WI38 (cell line): ENCODE measurements around the gene TSPAN2.

ENCODE experiments used
- H3K4me3 ChIP-seq: 2 replicates; pipeline ENCODE4 v1.5.1; 2011; ENCODE audit warnings: low read depth, mild to moderate bottlenecking, control low read depth, low read length
- TF ChIP-seq, protein P1 (sequence below): IDR thresholded peaks from 2 replicates; pipeline ENCODE4 v1.5.1; 2012; ENCODE audit warnings: low read depth, mild to moderate bottlenecking, control low read depth, low read length

The TSPAN2 gene

DNA sequence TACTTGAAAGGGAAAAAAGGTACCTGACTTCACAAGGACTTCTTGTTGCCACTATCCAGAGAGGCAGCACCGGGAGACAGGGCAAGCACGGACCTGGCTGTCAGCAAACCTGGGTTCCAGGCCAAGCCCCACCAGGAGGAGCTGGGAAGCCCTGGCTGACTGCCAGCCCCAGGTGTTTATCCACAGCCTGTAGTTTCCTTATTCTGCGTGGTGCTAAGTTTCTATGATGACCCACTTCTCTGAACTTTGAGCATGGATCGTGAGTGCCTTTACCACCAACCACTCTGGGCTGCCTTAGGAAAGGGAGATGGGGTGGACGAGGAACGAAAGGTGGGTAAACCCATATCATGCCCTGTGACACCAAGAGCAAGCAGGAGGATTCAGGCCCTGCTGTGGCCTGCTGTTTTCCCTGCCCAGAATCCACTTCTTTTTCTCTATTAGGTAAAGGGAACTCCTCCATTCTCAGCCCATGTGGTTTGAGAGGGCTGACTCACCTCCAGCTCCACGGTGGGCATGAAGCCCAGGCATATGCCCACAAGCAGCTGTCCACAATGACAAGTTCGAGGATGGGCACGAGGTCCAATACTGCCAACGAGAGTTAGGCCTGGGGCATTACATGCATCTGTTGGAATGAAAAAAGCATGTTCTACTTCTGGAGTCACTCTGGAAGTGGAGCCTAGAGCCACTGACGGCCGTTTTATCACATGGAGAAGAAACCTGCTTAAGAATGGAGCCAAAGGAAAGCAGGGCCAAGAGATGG lies 20.3 kb downstream of the TSPAN2 start:
- TF ChIP-seq, protein P1, sequence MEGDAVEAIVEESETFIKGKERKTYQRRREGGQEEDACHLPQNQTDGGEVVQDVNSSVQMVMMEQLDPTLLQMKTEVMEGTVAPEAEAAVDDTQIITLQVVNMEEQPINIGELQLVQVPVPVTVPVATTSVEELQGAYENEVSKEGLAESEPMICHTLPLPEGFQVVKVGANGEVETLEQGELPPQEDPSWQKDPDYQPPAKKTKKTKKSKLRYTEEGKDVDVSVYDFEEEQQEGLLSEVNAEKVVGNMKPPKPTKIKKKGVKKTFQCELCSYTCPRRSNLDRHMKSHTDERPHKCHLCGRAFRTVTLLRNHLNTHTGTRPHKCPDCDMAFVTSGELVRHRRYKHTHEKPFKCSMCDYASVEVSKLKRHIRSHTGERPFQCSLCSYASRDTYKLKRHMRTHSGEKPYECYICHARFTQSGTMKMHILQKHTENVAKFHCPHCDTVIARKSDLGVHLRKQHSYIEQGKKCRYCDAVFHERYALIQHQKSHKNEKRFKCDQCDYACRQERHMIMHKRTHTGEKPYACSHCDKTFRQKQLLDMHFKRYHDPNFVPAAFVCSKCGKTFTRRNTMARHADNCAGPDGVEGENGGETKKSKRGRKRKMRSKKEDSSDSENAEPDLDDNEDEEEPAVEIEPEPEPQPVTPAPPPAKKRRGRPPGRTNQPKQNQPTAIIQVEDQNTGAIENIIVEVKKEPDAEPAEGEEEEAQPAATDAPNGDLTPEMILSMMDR = no peak
- no peak overlapping the region for H3K4me3 ChIP-seq

DNA sequence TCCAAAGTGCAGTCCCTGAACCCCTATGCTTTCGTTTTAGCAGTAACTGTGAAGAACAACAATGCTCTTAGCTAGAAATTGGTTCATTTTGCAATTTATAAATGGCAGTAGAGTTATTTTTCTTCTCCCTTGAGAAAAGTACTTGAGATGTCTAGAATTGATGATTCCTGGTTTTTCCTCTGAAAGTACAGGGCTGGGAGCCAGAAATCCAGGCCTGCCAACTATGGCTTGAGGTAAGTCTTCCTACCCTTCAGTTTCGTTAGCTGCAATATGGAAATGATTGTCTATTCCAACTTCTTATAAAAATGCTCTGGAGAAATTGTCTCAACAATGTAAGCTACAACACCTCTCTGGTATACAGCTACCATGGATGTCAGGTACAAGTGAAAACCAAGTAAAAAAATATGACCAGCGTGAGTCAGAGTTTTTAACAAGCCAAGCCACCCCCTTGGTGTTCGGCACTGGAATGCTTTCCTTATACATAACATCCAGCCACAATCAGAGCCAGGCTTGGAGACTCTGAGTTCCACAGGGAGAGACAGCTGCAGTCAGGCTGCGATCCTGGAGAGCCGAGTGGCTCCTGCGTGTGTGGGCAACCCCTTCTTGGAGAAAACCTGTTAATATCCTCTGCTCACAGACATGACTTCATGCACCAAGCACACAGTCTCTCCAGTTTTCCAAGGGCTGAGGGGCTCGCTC lies 22.0 kb downstream of the TSPAN2 start:
- TF ChIP-seq, protein P1 = no peak
- H3K4me3 ChIP-seq = no peak overlapping the region

DNA sequence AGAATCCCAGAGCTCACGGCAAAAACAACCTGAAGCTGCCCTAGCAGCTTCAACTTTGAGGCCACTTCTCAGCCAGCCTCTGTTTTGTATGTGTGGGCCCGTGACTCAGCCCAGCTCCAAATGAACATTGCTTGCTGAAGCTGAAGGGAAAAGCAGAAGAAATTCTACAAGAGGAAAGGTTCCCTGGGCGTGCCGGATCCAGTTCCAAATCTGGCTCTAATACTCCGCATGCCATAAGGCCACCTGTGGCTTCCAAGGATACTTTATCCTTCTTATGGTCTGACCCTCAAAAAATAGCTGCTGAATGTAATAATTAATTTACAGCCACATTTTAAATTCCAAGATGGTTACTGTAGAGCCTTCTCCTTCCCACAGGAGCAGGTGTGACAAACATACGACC lies 24.3 kb downstream of the TSPAN2 start:
- TF ChIP-seq, protein P1 = no peak
- no peak overlapping the region for H3K4me3 ChIP-seq

DNA sequence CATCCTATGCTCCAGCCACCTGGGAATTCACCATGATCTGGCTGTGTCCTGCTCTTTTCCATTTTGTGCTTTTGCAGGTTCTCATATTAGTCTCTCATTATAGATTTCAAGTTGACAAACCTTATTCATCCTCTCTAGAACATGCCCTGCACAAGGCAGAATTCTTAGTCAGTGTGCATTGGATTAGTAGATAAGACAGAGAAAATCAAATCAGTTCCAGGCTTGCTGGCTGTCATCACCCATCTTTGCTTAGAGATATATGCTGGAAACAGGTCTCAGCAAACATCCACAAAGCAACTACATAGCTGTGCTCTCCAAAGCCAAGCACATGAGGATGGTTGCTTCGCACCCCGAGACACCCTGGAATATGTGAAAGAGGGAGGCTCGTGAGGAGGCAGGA lies 24.8 kb downstream of the TSPAN2 start:
- no peak overlapping the region for H3K4me3 ChIP-seq
- TF ChIP-seq, protein P1 = no peak

DNA sequence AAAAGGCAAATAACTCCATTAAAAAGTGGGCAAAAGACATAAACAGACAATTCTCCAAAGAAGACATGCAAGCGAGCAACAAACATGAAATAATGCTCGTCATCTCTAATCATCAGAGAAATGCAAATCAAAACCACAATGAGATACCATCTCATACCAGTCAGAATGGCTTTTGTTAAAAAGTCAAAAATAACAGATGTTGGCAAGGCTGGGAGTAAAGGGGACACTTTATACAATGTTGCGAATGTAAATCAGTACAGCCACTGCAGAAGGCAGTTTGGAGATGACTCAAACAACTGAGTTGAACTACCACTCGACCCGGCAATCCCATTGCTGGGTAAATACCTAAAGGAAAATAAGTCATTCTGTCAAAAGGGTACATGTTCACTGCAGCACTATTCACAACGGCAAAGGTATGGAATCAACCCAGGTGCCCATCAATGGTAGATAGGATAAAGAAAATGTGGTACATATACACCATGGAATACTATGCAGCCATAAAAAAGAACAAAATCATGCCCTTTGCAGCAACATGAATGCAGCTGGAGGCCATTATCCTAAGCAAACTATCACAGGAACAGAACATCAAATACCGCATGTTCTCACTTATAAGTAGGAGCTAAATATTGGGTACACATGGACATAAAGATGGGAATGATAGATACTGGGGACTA lies 25.9 kb downstream of the TSPAN2 start:
- TF ChIP-seq, protein P1 = no peak

DNA sequence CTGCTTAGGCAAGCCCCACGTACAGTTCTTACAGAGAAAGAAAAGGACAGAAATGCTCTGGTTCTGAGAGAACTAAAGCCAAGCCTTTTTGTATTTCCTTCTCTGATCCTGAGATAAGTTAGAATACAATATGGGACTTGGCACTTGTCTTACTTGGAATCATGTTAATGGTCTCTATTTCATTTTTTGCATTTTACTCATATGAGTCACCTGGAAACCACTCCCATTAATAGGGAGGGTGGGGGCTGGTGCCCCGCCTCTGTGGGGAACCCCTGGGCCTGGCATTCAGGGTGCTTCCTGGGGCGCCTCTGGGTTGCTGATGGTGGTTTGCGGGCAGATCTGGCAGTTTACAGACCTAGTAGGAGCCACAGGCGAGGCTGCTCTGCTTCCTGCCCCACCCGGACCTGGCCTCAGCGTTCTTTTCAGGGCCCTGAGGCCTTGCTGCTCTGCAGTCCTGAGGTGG lies 26.7 kb downstream of the TSPAN2 start:
- TF ChIP-seq, protein P1 = no peak
- H3K4me3 ChIP-seq = no peak overlapping the region

More for the DNA sequence above, 25.9 kb downstream of the TSPAN2 start:
- no peak overlapping the region for H3K4me3 ChIP-seq

DNA sequence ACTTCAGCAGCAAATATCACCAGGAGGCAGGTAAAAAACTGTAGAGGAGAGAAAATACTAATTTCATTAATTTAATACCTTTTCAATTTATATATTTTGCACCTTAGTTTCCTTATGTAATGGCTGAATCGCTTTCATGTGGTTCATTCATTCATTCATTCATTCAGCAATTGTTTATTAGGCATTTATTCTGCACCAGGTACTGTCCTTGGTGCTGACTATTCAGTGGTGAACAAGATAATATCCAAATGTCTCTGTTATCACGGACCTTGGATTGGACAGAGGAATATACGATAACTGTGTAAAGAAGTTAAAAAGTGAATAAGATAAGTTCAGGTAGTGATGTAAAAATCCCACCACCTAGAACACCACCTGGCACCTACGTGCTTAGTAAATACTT lies 28.8 kb downstream of the TSPAN2 start:
- TF ChIP-seq, protein P1 = no peak

More for the DNA sequence above, 28.8 kb downstream of the TSPAN2 start:
- no peak overlapping the region for H3K4me3 ChIP-seq
